Stimulated activated CD8-positive, alpha-beta memory T cell treated with anti-CD3 and anti-CD28 coated beads, Interleukin-7, amount 100 ng/mL, for 48 hours (primary cell): ENCODE measurements around the gene TLL2.

Experiments
- DNase-seq, 2 donors: peaks; one replicate each; pipeline ENCODE4 v3.0.0-alpha.2; 2020; ENCODE audit warnings: low read depth in 1 of 2; ENCODE audit errors: extremely low read depth in 1 of 2

The TLL2 gene

DNA sequence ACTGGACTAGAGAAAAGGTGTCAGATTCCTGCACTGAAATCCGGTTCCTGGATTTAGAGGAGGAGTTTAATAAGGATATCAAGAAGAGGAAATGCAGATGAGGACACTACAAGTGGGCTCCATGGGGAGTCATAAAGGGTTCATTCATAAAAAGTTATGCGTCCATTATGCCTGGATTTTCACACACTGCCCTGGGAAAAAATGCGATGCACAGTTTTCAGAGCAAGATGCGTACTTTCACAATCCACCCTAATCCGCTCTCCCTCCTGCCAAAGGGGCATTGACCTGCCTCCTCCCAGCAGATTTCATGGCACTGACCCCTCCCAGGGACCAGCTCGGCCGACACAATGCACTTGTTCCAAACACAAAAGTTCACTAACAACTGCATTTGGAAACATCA lies 112.7 kb downstream of the TLL2 start:
- no peak for DNase-seq

GRCh38 chr10:96400465-96400864 lies 113.3 kb downstream of the TLL2 start:
- DNase-seq, result no peak

DNA sequence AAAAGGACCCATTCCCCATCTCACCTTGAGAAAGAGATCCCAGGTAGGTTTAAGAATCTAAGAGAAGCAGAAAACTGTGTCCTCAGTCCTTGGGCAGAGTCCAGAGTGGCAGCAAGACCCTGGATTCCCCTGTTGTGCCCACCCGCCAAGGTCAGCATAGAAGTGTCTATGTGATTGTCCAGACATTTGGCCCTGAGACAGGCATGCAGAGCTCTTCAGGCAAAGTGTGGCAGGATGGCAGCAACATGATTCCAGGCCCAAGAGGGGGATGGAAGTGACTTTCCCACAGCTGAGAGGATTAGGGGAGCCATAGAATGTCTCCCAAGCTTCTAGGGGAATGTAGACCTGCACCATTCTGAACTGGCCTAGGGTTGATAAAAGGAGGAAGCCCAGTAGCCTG lies 115.8 kb downstream of the TLL2 start:
- no peak for DNase-seq

DNA sequence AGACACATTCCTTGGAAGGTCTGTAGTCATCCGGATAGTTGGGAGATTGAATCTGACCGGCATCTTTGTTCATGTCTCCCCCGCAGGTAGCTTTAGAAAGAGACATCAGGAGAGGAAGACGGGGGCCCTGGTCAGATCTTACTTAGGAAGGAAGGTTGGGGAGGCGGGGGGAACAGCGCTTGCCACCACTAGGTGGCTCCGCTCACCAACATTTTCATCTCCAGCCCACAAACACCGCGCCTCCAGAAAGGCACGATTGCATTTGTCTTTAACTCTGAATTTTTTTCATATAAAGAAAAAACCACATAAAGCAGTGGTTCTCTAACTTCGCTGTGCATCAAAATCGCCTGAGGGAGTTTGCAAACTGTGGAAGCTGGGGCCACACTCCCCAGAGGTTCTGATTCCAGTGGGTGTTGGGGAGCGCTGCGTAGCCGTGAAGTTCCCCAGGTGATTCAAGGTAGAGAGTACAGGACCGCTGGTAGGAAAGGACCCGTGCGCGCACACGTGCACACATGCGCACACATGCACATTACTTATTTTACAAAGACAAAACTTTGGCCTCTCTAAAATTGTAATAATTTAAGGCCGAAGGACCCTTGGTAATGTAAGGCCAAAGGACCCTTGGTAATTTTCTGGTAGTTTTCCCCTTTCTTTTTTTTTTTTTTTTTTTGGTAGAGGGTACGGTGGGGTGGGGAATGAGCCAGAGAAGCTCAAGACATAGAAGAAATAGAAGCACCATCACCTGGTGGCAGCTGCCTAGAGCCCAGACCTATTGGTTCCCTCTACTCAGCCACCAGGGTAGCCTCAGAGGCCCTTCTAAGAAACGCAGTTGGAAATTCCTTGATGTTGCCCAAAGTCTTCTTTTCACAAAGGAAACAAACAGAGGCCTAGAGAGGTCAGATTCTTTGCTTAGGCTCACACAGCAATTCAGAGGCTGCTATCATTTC lies 117.5 kb downstream of the TLL2 start:
- DNase-seq, result peak; percentile 28 to 37

GRCh38 chr10:96390460-96390864 lies 123.3 kb downstream of the TLL2 start:
- no peak for DNase-seq

DNA sequence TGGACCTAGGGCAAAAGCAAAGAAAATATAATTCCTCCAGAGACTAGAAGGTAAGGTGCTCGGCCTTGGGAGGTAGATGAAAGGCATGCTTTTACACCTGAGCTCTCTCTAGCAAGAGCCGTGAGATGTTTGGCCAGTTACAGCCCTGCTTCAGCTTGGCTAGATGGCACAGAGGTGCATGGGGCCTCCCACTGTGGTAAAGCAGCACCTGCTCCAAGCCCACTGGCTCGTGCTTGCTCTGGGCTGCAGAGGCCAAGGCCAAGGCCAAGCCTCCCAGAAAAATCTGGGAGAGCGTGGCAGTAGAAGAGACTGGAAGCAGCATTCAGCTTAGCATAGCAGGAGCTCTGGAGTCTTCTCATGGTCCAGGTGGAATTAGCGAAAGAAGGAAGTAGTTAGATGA lies 123.9 kb downstream of the TLL2 start:
- no peak for DNase-seq

DNA sequence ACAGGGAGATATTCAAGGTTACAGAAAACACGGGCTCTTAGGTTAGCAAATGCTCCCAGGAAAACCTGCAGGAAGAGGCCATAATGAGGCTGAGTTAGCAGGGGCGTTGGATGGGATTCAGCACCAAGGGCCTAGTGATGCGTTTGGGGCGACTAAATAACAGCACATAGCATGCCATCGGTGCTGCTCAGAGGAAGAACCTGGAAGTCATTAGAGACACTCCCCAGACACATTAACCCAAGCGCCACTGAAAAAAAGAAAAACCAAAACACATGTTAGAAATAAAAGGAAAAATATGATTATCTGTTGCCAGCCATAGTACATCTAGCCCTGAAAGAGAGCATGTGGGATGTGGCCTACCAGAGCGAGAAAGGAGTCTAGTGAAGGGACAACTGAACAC lies 126.1 kb downstream of the TLL2 start:
- DNase-seq, result no peak

GRCh38 chr10:96387161-96387560 lies 126.6 kb downstream of the TLL2 start:
- no peak for DNase-seq

DNA sequence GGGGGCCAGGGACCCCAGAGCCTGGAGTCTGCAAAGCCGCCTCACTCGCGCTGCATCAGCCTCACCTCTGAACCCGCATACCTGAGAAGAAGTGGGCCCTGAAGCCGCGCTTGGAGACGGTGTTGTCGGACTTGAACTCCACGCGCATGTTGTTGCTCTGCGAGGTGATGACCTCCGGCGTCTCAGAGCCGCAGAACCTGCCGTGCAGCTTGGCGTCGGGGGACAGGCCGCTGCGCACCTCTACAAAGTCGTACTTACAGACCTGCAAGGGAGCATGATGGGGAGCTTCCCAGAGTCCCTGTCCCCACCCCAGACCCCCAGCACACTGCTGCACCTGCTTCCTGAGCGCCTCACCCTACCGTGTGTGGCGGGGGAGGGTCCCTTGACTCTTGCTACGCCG lies 129.2 kb downstream of the TLL2 start:
- DNase-seq, result no peak

DNA sequence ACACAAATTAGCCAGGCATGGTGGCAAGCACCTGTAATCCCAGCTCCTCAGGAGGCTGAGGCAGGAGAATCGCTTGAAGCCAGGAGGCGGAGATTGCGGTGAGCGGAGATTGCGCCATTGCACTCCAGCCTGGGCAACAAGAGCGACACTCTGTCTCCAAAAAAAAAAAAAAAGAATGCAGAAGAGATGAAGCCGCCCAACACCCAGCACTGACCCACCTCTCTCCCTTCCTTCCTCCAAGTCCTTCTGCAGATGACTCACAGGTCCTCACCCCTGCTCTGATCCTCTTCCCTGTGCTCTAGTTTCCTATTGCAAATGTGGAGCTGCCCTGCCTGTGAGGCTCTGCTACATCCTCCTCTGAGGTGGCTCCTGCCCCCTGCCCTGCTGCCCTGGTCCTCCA lies 132.9 kb downstream of the TLL2 start:
- DNase-seq, result no peak

DNA sequence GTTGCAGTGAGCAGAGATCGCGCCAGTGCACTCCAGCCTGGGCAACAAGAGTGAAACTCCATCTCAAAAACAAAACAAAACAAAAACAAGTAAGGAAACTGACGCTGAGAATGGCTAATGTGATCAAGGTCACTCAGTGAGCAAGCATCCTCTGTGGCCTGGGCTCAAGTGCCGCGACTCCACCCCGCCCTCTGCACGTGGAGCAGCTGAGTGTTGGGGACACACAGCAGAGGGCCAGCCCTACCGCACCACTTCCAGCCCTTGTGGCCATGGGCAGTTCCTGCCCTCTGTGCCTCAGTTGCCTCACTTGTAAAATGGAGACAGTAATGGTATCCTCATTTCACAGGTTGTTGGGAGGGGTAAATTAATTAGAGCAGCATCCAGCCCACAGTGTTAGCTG lies 134.0 kb downstream of the TLL2 start:
- DNase-seq, result no peak

DNA sequence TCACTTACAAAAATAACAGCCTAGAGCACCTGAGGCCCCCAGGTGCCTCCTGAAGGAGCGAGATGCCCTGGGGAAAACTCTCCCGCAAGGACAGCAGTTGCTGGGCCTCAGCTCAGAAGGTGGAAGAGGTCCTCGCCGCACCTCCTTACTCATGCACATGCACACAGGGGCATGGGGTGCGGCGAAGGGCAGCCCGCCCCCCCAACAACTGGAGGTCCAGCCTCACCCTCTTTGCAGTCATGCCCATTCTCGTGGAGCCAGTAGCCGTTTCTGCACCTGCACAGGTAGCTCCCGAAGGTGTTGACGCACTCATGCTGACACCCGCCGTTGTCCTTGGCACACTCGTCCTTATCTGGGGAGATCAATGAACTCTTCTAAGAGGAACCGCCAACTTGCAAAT lies 135.0 kb downstream of the TLL2 start:
- no peak for DNase-seq

DNA sequence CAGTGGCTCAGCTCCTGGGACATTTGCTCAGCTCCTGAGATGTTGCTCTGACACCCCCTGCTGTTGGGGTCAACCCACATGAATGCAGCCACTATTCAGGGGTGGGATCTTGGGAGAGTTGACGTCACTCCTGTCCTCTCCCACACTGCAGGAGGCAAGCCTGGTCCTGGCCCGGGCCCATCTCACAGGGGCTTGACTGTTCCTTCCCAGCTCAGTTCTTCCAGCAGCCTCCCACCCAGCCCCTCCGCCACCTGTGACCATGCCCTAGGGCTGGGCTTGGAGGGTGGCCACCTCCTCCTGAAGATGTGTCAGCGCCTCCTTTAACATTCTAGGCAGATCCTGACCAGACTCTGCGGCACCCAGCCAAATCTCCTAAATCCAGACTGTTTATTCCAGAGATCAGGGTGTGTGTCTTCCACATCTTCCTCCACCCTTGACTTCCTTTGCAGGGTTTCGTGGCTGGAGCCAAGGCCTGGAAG lies 135.9 kb downstream of the TLL2 start:
- DNase-seq, result no peak

- DNase-seq, result no peak
Observed at GRCh38 chr10:96376483-96376882, 137.2 kb downstream of the TLL2 start.

- DNase-seq, result peak; percentile 45 to 53
Observed at GRCh38 chr10:96374985-96375830, 138.5 kb downstream of the TLL2 start.

- DNase-seq, result no peak
Observed at GRCh38 chr10:96374639-96374984, 139.1 kb downstream of the TLL2 start.

- no peak for DNase-seq
Observed at GRCh38 chr10:96374004-96374403, 139.7 kb downstream of the TLL2 start.

DNA sequence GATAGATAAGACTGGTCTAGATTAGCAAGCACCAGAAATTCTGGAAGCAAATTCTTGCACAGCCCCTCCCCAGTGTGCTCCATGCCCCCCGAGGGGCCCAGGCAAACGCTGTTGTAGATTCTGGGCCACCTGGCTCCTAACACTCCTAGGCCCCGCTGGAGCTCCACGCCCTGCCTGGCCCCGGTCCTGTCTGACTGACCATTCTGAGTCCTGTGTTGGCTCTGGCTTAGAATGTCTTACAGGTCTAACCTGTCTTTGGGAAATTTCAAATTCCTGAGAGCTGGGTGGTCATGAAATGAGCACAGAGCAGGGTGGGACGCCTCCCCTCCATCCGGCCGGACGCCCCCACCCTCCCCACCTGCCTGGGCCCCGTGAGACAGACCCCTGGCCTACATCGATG lies 142.4 kb downstream of the TLL2 start:
- no peak for DNase-seq

GRCh38 chr10:96370584-96371157 lies 143.1 kb downstream of the TLL2 start:
- peak; percentile 8 to 9 for DNase-seq

- no peak for DNase-seq
Observed at GRCh38 chr10:96369890-96370583, 143.7 kb downstream of the TLL2 start.

DNA sequence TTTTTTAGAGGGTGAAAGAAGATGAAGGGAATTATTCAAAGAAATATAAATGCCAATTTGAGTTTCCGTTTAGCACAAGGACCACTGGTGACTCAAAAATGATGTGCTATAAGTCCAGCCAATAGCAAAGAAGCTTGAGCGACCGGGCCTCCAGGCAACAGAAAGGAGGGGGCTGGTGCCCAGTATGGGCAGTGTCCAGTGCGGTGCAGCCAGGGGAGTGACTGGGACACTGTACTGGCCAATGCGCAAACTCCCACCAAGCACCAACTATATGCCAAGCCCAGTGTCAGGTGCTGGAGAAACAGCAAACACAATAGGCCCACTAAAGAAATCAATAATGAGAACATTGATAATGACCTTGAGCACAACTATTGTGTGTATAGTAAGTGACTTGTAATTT lies 144.8 kb downstream of the TLL2 start:
- DNase-seq, result no peak
